ENCODE data around the gene PECR.

GRCh38 chr2:216012133-216012829, 69.3 kb downstream of the PECR start:
- peak in 3 of 6 experiments; percentile 26 to 33 (median 28) for TF ChIP-seq CTCF (IDR thresholded peaks at IDR 0.05)
- TF ChIP-seq POLR2A (IDR thresholded peaks at IDR 0.05), result no peak

Data from Peyer's patch (tissue), 4 donors.